T-helper 9 cell (primary cell): ENCODE data around the gene CDH13.

Source experiments
- DNase-seq: peaks from one replicate; pipeline ENCODE4 v3.0.0-alpha.2; 2020

Gene CDH13

DNA sequence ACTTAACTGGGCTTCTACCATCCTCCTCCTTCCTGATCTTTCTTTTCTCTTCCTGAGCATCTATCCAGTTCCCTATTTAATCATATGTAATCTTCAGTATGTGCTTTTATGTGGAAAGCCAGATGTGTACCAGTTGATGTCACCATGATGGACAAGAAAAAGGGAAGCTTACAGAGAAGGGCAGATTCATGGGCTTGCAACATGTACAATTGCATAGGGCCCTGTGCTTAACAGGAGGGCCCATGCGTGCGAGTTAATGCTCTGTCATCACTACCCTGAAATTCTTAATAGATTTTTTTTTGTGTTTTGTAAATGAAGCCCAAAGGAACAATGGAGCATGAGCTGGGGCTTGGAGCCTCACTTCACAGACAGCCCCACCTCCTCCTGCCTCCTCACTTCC, 124.3 kb downstream of the CDH13 start:
- DNase-seq, result no peak

DNA sequence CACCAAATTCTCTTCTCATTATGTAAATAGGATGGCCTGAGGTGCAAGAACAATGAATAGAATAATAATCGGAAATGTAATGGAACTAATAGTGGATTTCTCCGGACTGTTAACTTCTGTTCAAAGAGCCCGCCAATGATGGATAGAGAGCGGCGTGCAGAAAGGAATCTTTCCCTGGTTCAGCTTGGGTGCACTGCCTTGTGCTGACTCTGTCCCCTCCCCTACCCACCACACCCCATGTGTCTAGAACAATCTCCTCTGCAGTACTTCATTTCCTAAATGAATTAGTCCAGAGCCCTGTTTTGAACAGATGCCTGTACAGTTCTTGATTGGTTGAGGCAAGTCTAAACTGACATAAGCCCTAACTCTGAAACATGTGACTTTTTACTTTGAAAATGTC, 125.4 kb downstream of the CDH13 start:
- DNase-seq, result no peak

DNA sequence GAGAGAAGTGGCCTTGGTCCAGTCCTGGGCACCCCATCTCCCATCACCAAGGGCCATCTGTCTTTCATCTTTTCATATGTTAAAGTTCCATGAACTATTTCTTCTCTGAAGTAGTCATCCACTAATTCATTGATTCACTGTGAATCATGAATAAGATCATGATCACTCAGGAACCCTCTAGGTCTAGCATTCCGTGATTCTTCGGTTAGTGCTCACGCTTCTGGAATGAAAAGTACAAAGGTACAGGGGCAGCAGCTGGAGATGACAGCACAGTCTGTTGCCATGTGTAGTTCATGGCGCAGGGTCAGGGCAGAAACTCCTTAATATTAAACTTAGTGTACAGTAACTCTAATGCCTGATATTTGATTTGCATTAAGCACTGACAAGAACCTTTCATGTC, 127.1 kb downstream of the CDH13 start:
- DNase-seq, result no peak

DNA sequence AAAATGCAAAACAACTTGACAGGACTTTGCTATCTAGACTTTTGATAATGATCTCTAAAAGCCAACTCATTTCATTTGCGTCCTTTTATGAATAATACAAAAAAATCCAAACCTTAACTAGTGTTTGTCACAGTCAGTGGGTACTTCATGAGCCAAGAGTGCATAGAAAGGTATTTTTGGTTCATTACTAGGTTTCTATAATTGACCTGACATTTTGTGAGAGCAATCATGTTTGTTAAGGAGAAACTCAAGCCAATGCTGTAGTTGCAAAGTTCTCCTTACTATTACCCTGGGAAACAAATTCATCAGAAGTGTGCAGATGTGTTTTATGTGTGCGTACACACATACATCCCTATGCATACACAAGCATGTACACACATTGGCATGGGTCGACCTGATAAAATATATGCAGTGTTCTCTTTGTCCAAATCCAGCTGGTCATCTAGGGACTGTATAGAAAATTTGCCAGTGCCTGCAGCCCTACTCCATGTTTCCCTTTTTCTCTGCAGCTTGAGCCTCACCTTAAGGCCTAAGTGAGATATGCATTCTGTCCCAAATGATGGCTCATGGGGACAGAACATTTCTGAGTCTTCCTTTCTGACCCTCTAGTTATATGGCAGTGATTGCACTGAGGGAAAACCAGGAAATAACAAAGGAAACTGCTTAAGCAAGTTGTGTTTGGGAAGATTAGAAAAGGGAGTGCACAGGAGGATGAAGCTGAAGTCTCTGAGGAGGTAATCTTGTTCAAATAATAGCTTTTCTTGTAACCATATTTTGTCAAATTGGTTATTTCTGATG, 128.1 kb downstream of the CDH13 start:
- DNase-seq, result no peak

DNA sequence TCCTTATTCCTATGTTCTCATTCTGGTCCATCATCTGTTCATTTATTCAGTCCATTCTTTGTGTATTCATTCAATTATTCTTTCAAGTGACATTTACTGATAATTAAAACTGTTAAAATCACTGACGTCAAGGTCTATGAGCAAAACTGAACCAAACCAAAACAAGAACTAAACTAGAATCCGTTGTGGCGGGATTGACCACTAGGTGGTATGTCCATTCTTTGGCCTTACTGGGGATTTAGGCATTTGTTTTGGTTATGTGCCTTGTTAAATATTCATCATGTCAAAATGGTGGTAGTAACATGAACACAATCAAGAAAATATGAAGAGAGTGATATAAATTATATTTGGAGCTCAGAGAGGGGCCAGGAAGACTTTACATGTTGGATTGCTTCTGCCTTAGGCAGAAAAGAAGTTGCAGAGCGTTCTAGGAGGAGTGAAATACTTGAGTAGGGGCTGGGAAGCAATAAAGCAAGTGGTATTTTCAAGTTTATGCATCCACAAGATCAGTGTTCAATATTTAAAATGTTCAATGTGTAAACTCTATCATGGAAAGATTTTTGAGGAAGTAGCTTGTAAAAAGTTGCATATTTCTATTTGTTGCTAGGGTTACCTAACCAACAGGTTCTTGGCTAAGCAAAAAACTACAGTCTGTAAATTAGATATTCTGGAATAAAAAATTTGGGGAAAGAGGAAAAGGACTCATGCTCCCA, 129.0 kb downstream of the CDH13 start:
- no peak for DNase-seq

DNA sequence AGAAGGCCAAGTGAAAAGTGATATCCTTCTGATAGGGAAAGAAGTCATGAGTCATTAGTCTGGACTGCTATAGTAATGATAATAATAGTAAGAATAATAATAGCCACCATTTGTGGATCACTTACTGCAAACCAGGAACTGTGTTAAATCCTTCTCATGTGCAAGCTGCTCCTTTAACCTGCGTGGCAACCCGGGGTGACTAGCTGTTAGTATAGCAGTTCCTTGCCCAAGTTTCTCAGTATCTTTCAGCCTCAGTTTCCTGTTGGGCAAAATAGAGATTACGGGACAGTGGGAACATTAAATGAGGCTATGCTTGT, 129.5 kb downstream of the CDH13 start:
- DNase-seq, result no peak

DNA sequence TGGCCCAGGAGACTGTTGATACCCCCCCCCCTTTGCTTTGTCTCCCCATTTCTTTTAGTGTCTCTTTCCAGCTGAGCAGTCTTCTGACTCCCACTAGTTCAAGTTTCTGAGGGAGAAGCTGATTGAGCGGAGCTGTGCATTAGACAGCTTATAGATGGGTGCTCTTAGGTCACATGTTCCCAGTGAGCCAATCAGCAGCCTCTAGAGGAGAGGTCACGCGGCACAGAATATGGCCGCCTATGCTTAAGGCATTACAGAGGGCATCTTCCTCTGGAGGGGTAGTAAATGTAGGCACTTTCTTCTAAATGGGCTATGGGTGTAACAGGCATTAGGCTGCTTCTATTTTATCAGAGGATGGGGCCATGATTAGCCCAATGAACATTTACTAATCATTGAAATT, 131.6 kb downstream of the CDH13 start:
- no peak for DNase-seq

DNA sequence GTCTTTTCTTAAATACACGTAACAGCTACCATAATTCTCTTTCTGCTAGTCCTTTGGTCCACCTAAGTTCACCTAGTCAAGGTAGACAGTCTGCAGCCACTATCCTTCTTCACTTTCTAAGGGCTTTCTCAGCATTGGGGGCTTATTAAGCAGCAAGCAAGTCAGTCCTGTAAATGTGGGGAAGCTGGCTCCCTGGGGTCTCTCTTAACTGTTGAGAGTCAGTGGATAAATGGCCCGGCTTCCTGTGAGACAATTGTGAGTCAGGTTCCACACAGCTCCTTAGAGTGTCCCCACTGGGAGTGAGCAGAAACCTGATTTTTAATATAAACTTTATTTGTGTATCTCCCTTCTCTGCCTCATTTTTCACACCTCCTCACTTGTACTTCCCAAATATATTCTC, 132.1 kb downstream of the CDH13 start:
- DNase-seq, result no peak

DNA sequence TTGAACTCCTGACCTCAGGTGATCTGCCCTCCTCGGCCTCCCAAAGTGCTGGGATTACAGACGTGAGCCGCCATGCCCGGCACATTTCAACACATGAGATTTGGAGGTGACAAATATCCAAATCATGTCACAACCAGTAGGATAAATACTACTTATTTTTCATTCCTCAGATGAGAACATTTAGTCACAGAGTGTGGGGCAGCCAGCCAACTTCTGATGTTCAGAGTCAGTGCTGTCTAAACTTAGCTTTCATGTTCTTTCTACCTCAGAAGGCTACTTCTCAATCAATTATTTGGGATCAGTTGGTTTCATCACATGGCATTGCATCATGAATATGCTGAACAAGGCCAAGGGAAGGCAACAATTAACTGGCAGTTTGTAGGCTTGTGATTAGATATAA, 134.5 kb downstream of the CDH13 start:
- DNase-seq, result no peak

DNA sequence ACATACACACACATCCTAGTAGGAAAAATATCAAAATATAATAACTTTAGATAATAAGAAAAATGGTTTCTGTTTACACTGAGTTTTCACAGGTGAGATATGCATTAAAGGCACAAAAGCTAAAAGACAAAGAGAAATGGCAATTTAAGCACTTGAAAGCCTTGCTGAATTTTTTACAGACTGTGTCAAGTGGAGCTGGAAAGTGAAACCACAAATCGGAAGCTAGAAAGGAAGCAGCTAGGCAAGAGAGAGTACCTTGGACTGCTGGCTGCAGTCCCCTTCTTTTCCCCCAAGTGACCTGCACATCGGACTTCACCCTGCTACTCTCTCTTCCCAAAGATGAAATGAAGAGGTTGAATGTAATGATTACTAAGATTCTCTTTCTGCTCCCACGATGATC, 135.1 kb downstream of the CDH13 start:
- no peak for DNase-seq

DNA sequence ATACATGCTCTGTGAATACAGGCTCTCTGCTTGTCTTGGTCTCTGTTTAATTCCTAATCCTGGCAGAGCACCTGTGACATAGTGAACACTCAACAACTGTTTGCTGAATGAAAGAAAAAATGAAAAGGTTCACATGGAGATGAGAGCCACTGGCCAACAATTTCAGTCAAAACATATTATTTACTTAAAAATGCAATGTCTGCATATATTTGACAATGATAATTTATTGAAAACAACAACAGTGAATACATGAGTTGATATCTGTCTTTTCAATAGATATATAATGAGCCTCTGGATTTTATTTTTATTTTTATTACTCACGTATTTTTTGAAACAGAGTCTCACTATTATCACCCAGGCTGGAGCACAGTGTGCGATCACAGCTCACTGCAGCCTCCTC, 136.6 kb downstream of the CDH13 start:
- no peak for DNase-seq

DNA sequence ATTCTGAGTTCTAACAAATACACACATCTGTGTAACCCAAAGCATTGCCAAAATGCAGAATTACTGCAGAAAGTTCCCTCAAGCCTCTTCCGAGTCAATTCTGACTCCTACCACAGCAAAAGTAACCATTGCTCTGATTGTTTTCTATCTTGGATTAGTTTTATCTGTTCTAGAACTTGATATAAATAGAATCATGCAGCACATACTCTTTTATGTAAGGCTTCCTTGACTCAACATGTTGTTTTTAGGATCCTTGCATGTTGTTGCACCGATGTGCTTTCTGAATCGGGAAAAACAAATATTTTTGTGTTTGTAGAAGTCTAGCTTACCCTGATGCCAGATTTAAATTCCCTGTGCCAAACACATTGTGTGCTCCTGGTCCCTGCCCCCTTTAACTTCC, 140.4 kb downstream of the CDH13 start:
- DNase-seq, result no peak

DNA sequence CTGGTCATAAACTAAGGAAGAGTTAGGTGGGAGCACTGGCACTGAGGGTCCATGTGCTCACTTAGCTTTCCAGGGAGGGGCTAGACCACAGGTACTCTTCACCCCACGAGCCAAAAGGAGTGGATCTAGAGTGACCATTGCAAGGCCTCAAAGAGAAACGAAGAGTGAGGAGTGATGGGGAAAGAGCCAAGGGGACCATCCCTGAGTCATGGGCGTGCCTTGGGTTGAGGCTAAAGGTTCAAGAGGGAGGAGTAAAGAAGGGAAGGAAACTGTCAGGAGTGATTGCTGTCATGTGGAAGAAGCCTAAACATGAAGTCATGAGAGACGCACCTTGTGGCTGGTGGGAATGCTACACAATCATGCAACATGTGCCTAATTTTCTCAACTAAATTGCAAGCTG, 141.0 kb downstream of the CDH13 start:
- no peak for DNase-seq

DNA sequence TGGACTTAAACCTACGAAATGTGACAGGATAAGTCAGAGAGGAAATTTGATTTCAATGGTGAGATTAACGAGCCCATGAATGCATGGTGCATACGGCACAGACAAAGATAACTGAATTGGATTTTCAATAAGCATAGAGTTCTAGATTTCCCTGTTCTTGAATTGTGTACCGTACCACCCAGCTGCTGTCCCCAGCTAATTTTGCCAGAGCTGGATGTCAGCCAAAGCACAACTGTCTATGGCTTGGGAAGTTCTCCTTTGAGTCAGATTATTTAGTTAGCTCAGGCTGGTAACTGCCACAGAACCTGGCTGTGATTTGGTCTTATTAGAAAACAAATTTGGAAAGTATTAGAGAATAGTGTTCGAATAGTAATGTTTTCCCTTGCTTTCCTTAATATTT, 143.1 kb downstream of the CDH13 start:
- DNase-seq, result no peak

DNA sequence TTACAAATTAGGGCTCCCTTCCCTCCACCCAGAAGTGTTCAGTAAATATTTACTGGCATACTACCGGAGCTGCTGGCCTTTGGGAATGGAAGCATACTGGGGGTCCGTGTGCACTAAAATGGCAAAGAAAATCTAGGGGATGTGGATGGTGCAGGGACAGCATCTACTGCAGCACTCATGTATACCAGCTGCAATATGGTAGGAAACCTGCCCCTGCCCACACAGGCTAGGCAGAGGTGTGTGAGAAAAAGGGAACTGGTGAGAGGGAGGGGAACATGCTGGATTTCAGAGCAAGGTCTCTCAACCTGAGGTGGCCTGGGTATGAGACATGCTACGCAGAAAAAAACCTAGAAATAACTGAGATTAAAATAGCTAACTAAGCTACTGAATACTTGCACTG, 145.4 kb downstream of the CDH13 start:
- DNase-seq, result no peak

DNA sequence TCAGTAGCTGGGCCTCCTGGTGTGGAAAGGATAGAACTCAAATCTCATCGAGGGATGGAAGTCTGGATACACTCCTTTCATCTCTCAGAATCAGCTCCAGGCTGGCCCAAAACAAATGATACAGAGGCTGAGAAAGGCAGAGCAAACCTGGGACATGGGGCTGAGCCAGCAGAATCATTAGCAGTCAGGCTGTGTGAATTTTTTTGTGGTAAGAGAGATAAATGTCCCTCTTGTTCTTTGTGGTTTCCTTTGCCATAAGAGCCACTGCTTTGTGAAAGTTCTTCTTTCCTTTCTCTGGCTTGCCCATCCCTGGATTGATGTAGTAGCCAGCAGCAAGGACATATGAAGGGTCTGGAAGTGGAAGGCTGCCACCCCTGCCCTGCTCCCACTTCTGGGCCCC, 146.2 kb downstream of the CDH13 start:
- no peak for DNase-seq

DNA sequence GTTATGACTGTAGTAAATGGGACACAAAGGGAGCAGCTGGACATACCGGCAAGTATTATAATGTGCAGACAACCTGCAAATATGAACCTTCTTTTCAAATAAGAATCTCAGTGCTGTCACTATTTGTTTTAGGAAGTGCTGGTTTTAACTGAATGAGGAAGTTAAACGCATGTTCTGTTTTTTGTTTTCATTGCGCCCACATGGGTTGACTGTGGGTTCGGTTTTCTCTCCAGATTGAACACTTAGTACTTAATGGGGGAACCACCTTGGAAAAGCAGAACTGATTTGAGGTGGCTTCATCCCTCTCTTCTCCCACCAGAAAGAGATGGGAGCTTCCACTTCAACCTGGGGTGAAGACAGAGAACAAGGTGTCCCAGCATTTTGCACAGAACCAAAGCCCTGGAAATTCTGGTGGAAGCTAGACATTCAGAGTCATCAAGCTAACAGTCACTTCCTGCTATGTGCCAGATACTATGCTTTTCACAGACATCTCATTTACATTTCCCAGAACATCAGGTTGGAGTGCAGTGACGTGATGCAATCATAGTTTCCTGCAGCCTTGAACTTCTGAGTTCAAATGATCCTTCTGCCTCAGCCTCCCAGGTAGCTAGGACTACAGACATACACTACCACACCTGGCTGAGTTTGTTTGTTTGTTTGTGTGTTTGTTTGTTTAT, 149.8 kb downstream of the CDH13 start:
- no peak for DNase-seq

DNA sequence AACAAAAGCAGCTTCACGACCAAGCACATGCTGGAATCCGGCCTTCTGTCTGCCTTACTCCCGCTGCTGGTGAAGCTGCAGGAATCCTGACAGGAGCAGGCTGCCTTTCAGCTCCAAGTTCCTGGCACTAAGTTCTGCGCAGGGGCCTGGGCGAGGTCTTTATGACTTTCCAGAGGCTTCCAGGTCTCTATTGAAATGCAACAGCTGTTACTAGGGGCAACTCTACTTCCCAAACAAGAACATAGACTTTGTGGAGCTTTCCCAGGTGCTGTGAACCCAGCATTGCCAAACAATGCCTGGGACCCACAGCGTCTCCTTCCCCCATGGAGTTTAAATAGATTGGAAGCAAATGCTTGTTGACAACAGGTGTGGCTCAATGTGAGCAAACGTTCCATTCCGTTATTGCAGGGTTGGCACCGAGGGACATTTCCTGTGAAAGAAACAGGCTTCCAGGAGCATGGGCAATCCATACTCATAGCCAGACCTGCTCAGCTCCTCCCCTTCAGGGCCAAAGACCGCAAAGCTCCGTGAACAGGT, 156.0 kb downstream of the CDH13 start:
- DNase-seq, result no peak

DNA sequence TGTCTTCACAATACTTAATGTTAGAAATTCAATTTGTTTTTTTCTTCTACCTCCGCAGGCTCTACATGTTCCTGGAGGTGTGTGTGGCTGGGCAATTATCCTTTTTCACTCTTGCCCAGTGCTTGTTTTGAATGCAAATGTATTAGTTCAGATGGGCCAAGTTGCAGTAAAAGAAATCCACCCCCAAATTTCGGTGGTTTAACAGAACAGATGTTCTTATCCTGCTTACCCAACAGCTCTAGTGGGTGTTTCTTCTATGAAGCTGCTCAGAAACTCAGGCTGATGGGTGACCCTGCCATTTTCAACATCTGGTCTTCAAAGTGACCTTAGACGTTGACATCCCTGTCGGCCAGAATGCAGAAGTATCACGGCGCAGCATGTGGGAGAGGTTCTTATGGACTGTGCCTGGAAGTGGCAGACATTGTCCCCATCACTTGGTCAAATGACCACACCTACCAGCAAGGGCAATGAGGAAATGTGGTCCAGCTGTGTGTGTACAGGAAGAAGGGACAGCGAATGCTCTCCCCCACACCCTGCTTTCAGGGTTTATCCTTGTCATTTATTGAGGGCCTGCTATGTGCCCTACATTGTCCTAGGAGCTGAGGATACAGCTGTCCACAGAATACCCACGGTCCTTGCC, 157.3 kb downstream of the CDH13 start:
- DNase-seq, result no peak

DNA sequence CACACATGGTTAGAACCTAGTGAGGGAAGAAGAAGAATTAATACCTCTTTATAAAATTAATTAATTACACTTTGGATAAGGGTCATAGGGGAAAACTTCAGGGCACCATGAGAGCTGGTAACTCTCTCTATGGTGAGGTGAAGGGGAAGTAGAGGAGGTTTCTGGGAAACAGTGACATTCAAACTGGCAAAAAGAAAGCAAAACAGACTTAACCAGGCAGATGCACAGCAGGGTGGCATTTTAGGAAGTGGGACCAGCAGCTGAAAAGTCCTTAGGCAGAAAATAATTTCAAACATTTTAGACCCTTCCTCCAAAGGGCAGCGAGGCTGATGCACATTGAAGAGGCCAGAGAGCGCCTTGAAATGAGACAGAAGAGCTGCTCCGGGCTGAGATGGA, 157.8 kb downstream of the CDH13 start:
- no peak for DNase-seq

DNA sequence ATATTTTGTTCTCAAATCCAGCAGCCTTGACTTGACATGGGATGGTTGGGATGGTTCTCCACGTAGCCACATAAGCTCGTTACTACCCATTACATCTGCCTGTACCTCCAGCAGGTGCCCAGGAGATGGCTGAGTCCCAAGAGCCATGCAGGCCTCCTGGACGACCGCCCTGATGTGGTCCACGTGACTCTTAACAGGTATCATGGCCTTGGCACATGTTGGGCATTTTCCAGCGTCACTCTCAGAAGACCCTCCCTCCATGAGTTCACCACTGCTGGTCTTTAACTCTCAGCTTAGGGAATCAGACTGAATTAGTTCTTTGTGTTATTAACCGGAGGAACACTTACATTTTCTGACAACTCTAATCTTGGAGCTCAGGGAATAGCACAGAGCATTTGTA, 161.5 kb downstream of the CDH13 start:
- DNase-seq, result no peak

DNA sequence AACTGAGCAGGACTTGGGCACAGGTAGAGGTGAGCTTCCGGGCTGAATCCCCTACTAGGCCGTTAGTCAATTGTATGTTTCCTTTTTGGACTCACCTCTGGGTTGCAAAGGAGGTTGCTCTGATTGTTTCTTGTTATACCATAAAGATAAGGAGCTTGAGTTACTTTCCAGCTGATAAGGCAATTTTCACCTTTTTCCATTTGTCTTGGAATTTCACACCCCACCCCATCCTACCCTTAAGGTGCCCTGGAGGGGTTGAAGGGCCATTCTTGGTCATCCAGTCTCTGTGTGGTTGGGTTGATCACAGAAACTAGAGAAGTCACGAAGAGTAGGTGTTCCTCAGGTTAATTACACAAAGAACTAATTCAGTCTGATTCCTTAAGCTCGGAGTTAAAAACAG, 162.2 kb downstream of the CDH13 start:
- no peak for DNase-seq

DNA sequence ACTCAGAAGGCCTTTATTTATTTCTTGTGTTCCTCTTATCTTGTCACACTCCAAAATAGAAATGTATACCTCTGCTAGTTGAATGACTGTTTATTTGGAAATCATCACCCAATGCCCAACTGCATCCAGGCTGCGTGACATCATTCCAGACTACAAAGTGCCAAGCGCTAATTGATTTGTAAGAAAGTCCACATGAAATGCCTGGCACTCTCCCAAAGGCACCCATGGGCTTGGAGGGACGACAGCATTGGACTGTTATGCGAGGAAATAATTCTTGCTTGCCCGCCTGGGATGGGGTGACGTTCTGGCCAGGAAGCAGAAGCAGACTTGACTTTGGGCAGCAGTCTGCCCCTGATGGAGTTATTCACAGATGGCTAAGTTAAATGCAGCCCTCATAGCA, 165.9 kb downstream of the CDH13 start:
- no peak for DNase-seq
